KOPT-K1 (cell line): ENCODE data around the gene COL4A6.
"Not testable (repeated sequence)": the region's sequence is repeated elsewhere in the genome, so short reads cannot be mapped to it uniquely, and the experiment has no call there.

ENCODE experiments used
- H3K27ac ChIP-seq: fragments of 200-600 bp; sonication (generic); 2 replicates; pipeline ENCODE4 v1.5.1; 2016; ENCODE audit warnings: antibody characterized with exemption, mild to moderate bottlenecking, low read depth, low read length; ENCODE audit not compliant: poor library complexity, severe bottlenecking
- H3K36me3 ChIP-seq: fragments of 200-600 bp; sonication (generic); 2 replicates; pipeline ENCODE4 v1.5.1; 2017; ENCODE audit warnings: antibody characterized with exemption, mild to moderate bottlenecking, low read length, moderate library complexity; ENCODE audit not compliant: insufficient read depth
- H3K9me3 ChIP-seq: fragments of 200-600 bp; sonication (generic); 2 replicates; pipeline ENCODE4 v1.5.1; 2017; ENCODE audit warnings: antibody characterized with exemption, low read length, mild to moderate bottlenecking; ENCODE audit not compliant: insufficient read depth, poor library complexity, severe bottlenecking

Gene COL4A6

DNA sequence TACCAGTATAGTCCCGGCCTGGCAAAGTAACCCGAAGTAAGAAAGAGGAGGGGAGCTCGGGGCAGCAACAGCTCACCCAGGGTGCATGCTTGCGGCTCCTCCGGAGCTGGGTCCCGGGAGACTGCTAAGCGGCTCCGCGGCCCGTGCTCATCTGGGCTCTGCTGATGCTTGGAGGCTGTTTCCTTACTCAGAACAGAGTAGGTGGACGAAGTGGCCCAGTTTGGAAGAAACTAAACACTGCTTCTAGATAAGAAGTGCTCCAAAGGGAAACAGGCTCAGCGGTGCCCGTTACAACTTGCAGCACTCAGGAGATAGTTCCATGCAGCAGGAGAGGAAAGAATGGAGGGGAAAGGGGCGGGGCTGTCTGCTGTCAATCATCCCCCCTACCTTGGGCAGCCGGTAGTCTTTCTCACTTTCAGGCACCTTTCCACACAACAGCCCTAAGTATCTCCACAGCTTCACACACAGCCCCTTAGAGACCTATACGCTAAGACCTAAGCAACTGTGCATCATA is at the start of gene COL4A6:
Gene COL4A6 (minus strand): TSS at position 313 of the 514 bp plus-strand sequence. CDS start 226 bp downstream, at position 87.
- Histone ChIP-seq H3K9me3 (no peaks in the 10 kb centered on the region), H3K36me3 (no peaks in the 10 kb centered on the region), H3K27ac (no peak within 1 kb of the TSS)

DNA sequence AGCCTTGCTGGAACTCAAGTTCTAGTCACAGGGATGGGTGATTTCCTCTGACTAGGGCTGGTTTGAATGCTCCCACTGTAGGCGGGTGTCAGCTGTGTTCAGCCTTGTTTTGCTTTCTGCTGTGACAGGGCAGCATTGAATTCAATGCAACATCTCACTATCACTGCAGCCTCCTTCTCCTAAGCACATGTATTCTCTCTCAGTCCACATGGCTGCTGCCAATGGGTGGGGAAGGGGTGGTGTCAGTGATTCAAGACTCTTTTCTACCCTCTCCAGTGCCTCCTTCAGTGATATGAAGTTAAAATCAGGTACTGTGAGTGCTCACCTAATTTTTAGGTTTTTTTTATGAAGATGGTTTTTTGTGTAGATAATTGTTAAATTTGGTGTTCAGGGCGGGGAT is 47.7 kb upstream of the COL4A6 start:
- Histone ChIP-seq H3K9me3 (no peaks in the 10 kb centered on the region), H3K27ac (no peak overlapping the region), H3K36me3 (no peaks in the 10 kb centered on the region)

DNA sequence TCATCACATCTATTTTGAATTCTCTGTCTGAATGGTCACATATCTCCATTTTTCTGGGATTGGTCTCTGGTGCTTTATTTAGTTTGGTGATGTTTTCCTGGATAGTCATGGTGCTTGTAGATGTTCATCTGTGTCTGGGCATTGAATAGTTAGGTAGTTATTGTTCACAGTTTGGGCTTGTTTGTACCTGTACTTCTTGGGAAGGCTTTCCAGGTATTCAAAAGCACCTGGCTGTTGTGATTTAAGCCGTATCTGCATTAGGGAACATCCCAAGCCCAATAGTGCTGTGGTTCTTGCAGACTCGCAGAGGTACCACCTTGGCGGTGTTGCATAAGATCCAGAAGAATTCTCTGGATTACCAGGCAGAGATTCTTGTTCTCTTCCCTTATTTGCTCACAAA is 46.0 kb upstream of the COL4A6 start:
- H3K27ac ChIP-seq = no peak overlapping the region
- no peaks in the 10 kb centered on the region for H3K36me3 ChIP-seq
- H3K9me3 ChIP-seq = no peaks in the 10 kb centered on the region

DNA sequence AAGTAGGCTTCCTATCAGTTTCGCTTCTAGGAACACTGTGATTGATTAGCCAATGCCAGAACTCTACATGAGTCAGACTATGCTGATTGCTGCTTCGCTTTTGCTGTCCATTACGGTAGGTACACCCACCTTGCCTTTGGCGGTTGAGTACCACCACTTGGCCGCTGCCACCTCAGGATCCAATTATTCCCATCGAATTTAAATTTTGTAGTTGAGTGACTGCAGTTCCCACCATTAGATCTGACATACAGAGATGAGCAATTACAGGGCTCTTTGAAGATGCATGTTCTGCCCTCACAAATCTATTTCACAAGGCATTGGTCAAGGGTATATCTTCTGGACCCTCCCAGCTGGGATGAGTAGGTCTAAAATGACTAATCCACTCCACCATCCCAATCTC is 43.3 kb upstream of the COL4A6 start:
- H3K9me3 ChIP-seq, H3K27ac ChIP-seq, H3K36me3 ChIP-seq: not testable (repeated sequence)

- no peak overlapping the region for H3K27ac ChIP-seq
- H3K9me3 ChIP-seq = no peaks in the 10 kb centered on the region
- H3K36me3 ChIP-seq = no peaks in the 10 kb centered on the region
These were observed 35.8 kb upstream of the COL4A6 start for GRCh38 chrX:108473979-108474378.

GRCh38 chrX:108468486-108468885 is 30.3 kb upstream of the COL4A6 start:
- Histone ChIP-seq H3K27ac (no peak overlapping the region), H3K36me3 (no peaks in the 10 kb centered on the region), H3K9me3 (no peaks in the 10 kb centered on the region)

DNA sequence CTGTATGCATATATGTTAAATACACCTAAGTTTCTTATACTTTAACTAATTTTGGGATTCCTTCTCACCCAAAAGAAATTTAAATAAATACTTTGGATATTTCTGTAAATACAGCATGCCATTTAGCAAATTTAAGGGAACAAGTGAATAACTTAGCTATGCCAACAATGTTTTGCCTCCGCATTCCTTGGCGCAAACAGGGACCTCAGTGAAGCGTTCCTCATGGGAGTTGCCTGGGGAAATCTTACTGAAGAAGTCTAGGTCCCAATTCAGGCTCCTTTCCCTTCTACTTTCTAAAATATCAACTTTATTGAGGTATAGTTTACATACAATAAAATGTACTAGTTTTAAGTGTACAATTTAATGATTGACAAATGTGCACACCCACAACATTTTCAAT is 26.4 kb upstream of the COL4A6 start:
- H3K9me3 ChIP-seq = no peaks in the 10 kb centered on the region
- no peaks in the 10 kb centered on the region for H3K36me3 ChIP-seq
- no peak overlapping the region for H3K27ac ChIP-seq

GRCh38 chrX:108456971-108457477 is 18.8 kb upstream of the COL4A6 start:
- Histone ChIP-seq H3K36me3 (no peaks in the 10 kb centered on the region), H3K27ac (no peak overlapping the region), H3K9me3 (no peaks in the 10 kb centered on the region)

DNA sequence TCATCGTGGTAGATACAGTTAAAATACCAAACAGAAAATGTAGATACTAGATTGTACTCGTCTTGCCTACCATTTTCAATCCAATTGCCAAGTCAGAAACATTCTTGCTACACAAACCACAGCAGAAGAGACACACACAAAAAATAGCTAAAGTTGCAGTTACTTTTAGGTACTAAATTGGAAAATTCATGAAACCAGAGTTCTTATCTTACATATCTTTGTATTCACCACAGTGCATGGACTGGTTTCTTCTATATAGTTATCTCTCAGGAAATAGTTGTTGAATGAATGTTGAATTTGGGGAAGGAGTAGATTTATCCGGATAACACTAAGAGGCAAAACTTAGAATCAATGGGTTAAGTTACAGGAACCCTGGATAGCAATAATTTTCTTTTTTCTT is 15.6 kb upstream of the COL4A6 start:
- Histone ChIP-seq H3K36me3 (no peaks in the 10 kb centered on the region), H3K27ac (no peak overlapping the region), H3K9me3 (no peaks in the 10 kb centered on the region)

DNA sequence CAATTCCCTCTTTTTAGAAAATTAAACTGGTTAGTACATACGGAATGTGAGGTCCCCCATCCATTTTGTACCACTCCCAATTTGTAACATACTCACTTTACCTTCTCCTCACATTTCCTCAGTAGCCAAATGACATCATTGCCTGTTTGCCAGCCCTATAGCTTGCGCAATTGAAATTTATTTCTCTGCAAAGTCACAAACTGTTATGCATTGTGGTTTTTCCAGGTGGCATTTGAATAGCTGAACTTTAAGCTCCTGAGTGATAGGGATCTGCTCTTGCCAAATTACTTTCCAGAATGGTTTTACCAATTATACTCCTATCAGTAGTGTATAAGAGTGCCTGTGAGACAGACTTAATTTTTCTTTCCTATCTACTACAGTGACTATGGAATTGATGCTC is 9.1 kb upstream of the COL4A6 start:
- Histone ChIP-seq H3K36me3 (no peaks in the 10 kb centered on the region), H3K9me3 (no peaks in the 10 kb centered on the region), H3K27ac (no peak overlapping the region)

DNA sequence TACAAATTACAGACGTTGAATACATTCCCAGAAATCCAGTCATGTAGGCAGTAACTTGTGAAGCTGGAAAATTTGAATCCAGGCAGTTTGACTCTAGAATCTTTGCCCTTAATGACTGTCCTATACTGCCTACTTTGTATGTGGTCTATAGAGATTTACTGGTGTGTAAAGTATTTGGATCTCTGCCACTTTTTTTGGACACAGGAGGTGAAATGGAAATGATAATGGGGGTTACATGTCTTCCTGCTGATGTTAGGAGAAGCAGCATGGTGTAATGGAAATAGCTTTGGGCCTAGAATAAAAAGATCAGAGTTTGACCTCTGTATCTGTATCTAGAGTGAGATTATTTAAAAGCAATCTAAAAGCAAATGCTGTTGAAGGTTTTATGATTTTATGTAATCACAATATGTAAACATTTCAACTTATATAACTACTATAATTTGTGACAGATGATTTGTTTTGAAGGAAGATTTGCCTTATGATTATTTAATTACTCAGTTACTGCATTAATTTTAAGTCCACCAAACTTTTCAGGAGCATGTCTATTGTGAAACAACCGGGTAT is 4.8 kb upstream of the COL4A6 start:
- no peak overlapping the region for H3K27ac ChIP-seq

DNA sequence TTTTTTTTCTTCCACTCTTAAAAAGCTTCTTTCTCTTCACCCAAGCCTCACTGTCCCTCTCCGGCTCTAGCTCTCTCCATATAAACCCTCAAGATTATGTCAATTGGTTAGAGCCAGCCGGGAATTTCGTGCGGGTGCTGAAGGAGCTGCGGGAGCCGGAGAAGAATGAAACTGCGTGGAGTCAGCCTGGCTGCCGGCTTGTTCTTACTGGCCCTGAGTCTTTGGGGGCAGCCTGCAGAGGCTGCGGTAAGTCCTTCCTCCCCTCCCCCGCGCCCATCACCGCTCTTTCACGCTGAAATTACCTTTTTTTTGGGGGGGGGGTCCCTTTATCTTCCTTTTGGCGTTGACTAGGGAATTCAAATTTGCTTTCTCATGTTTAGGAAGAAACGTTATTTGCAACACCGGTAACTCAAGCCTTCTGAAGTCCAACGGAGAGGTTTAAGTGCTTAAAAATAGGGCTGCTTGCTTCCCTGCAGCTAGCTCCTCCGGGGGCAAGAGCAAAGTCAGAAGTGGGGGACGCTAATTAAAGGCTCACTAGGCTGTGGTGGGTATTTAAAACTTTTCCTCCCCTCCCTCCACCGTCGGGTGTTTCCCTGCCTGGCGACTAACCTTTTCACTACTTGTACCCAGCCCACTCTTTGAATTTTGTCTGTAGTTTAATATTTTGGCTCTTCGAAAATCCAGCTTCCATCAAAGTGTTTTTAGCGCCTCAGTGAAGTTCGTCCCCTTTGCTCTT is 1.9 kb upstream of the COL4A6 start:
- Histone ChIP-seq H3K36me3 (no peaks in the 10 kb centered on the region), H3K27ac (no peak overlapping the region), H3K9me3 (no peaks in the 10 kb centered on the region)

More for the DNA sequence above, 4.8 kb upstream of the COL4A6 start:
- Histone ChIP-seq H3K9me3 (no peaks in the 10 kb centered on the region), H3K36me3 (no peaks in the 10 kb centered on the region)

DNA sequence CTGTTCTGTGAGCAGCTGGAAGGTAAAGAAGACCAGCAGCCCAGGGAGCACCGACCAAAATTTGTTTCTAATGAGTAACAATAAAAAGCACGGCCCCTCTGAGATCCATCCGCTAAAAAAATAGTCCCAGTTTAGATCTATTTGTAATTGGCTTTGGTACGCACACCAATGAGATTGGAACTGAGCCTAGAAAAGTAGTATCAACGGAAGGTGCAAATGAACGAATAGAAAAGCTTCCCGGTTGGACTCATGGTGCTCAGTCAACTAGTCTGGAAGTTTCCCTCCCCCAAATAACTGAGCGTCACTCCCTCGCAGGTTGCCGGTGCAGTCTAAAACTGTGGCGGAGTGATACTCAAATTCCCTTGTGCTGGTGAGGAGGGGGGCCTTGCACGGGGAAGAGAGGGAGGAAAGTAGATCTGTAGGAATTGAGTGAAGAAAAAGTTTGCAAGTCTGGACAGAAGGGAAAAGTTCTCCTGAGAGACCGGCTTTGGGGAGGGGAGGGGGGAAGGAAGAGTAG is 1.3 kb upstream of the COL4A6 start, which contains the start of gene COL4A5:
Gene COL4A5 (plus strand): TSS at position 413 of the 517 bp plus-strand sequence. CDS start 288 bp downstream, outside the sequence.
- H3K9me3 ChIP-seq = no peaks in the 10 kb centered on the region
- no peaks in the 10 kb centered on the region for H3K36me3 ChIP-seq
- no peak within 1 kb of the TSS for H3K27ac ChIP-seq

DNA sequence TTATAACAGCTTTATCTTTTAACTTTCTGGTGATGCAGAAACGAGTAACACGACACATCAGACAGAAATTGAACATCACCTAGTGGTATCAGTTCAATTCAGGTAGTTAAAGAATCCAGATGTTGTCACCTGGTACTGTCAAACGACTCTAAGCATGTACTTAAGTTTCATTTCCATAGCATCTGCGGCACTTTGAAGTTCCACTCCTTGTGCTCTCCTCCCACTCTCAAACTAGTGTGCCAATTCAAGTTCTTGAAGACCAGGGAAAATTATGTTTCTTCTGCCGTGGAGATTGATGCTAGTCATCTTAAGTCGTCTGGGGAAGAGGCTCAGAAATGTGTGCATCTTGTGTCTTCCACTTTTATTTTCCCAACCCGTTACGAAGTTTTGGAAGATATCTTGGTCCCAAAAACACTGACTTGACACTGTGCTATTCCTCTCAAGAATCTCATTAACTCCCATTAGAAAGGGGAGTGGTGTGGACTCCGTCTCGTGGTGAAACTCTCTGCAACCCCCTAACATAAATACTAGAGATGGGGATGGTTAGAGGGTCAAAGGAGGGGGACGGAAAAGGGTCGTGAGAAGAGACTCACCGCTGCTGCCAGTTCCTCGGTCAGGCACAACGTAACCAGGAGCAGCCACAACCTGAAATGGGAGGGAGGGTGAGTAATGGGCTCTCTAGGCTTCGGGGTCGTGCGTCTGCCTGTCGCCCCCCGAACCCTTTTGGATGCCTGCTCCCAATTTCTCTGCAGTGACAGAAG is 693 bp downstream of the COL4A6 start:
- Histone ChIP-seq H3K27ac (no peak overlapping the region), H3K36me3 (no peaks in the 10 kb centered on the region), H3K9me3 (no peaks in the 10 kb centered on the region)

DNA sequence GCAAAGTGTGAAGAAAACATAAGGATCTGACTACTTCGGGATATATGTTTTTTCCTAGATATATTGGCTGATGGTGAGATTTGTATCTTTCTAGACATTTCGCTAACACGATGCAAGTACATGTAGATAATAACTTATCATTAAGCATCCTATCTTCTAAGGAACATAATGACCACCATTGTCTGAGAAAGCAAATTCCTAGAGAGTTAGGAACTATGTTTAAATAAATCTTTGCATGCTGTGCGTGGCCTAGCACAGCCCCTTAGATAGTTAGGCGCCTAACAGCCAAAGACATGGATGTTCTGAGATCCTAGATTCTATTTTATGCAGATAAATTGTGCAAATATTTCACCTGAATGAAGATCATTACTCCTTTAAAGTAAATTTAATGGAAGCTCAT is 3.0 kb downstream of the COL4A6 start:
- H3K36me3 ChIP-seq = no peaks in the 10 kb centered on the region
- no peaks in the 10 kb centered on the region for H3K9me3 ChIP-seq
- no peak overlapping the region for H3K27ac ChIP-seq
